ENCODE measurements around the gene STPG3. TPM values are rescaled to one million over a fixed set of nuclear protein-coding genes. Genes with fewer than 3 reads are reported as not detected.
A peak's percentile ranks its signal among the peaks of the same experiment; 100 is the strongest.

The STPG3 gene
- total and polyA plus RNA-seq, 2 of the 8 experiments (the other 6 are each of a cell fraction or from before 2014, with no cell fraction given) = not detected

- H4K91ac ChIP-seq (replicated peaks; ENCODE audit: insufficient read length, low read length) = peak overlapping the region; percentile 97
- H4K20me1 ChIP-seq (replicated peaks in 1 of 2; ENCODE audit: control insufficient read depth in 1 of 2, insufficient read depth in 2 of 2, low read length in 2 of 2) = peaks cover 4 to 15% of the 10 kb centered on the region in 2 experiments
- peak overlapping the region; percentile 91; the same call in 1 of the 2 replicates for H2BK5ac ChIP-seq (ENCODE audit: low read depth, low read length)
- H2AK5ac ChIP-seq (ENCODE audit: low read depth, low read length) = peak overlapping the region; percentile 28; the same call in 1 of the 2 replicates
- peak overlapping the region; percentile 58 to 80 for H3K4me2 ChIP-seq (ENCODE audit: insufficient read depth in 1 of 2, low read depth in 2 of 2, low read length in 2 of 2)
- peak overlapping the region; percentile 64 for H4K5ac ChIP-seq (ENCODE audit: insufficient read length, low read depth, low read length)
- H2BK15ac ChIP-seq (ENCODE audit: low read length) = no peak overlapping the region
- peak overlapping the region; percentile 1 to 70 (median 58); a peak in 5 of 8 replicates for H3K4me3 ChIP-seq (ENCODE audit: extremely low read depth in 1 of 4, insufficient read depth in 2 of 4, low read depth in 3 of 4, low read length in 4 of 4)
- H3K4ac ChIP-seq (replicated peaks; ENCODE audit: insufficient read length, low read depth, low read length) = peak overlapping the region; percentile 19
- no peak overlapping the region for H3K14ac ChIP-seq (ENCODE audit: insufficient read length)
- no peak overlapping the region for H2BK20ac ChIP-seq (ENCODE audit: low read length)
- no peaks in the 10 kb centered on the region for H3K79me1 ChIP-seq (ENCODE audit: low read depth, low read length)
- H3K9ac ChIP-seq (replicated peaks in 1 of 4; ENCODE audit: extremely low read depth in 1 of 4, low read depth in 3 of 4, low read length in 3 of 4) = 0 out of 7 replicates have a peak overlapping the region, but pooled peaks of 1 of the 4 experiments have one; percentile 4
- H3K9me3 ChIP-seq (ENCODE audit: insufficient read depth in 2 of 2, low read depth in 1 of 2, low read length in 1 of 2) = no peaks in the 10 kb centered on the region; a peak in 1 of 4 replicates
- H3K4me1 ChIP-seq (replicated peaks in 1 of 4; ENCODE audit: control insufficient read depth in 3 of 4, insufficient read depth in 4 of 4, low read length in 3 of 4) = peaks cover 0 to 28% (median 17%) of the 10 kb centered on the region in 4 experiments; a peak in 6 of 7 replicates
- ChIA-PET POLR2A (ENCODE audit: partially characterized antibody) (interaction anchor here (0.6 to 47.8 kb wide), 12 partner anchors 10 to 177 kb away, joined by 3 to 1462 read pairs (median 6); partner anchors contain the start of genes CYSRT1, NDOR1, NELFB and NRARP), CTCF (ENCODE audit: partially characterized antibody) (interaction anchor here (0.7 to 2.7 kb wide), 12 partner anchors 10 to 373 kb away, joined by 3 to 10 read pairs (median 4); partner anchors contain the start of genes EXD3, NELFB, NOXA1 and NRARP)
- H3K27ac ChIP-seq (ENCODE audit: low read depth, low read length) = peak overlapping the region; percentile 28; the same call in 1 of the 2 replicates
- DNase-seq (ENCODE audit: low read depth in 1 of 2, low spot score in 2 of 2) = peak in 1 of 2 experiments; percentile 68
- H4K8ac ChIP-seq (ENCODE audit: extremely low read depth, insufficient read depth, low read length) = peak overlapping the region; percentile 94
- H3K23ac ChIP-seq (ENCODE audit: insufficient read length) = no peak overlapping the region
- H3K23me2 ChIP-seq (ENCODE audit: low read depth, low read length) = peaks cover 13% of the 10 kb centered on the region; the same call in 1 of the 2 replicates
- peaks cover 0 to 20% (median 4%) of the 10 kb centered on the region in 4 experiments; a peak in 4 of 8 replicates for H3K36me3 ChIP-seq (ENCODE audit: control insufficient read depth in 2 of 4, insufficient read depth in 4 of 4, low read length in 3 of 4)
- peak overlapping the region; percentile 32 for H3K56ac ChIP-seq (replicated peaks; ENCODE audit: insufficient read length, low read depth, low read length)
- H2AFZ ChIP-seq (ENCODE audit: low read length) = no peak overlapping the region
- H3K27me3 ChIP-seq (replicated peaks in 1 of 4; ENCODE audit: control insufficient read depth in 3 of 4, extremely low read depth in 1 of 4, insufficient read depth in 3 of 4, low read length in 3 of 4) = peaks cover 0 to 27% (median 14%) of the 10 kb centered on the region in 4 experiments; a peak in 5 of 7 replicates
- FAIRE-seq = no peak
- H3K18ac ChIP-seq (ENCODE audit: extremely low read depth, low read length) = peak overlapping the region; percentile 68
- H3K79me2 ChIP-seq (ENCODE audit: control insufficient read depth in 1 of 2, insufficient read depth in 2 of 2, low read length in 2 of 2) = no peaks in the 10 kb centered on the region
- no peak overlapping the region for H2BK12ac ChIP-seq (ENCODE audit: low read depth, low read length)
- WGBS, 2 experiments (ENCODE audit: extremely low coverage in 1 of 2, insufficient coverage in 1 of 2, insufficient read length in 1 of 2, insufficient replicate concordance in 2 of 2, low coverage in 1 of 2, low lambda C conversion rate in 2 of 2, missing lambda C conversion rate in 1 of 2) = 55% methylated on average over 24 of the region's 30 CpGs; no CpG with 5 or more reads in 1 of the 2 experiments
- H2BK120ac ChIP-seq (replicated peaks; ENCODE audit: low read depth, low read length) = no peak overlapping the region
- TF ChIP-seq MAX (IDR thresholded peaks at IDR 0.05) (peak; percentile 65), ATF2 (IDR thresholded peaks at IDR 0.05; ENCODE audit: low read length) (no peak), TAF1 (IDR thresholded peaks at IDR 0.05; ENCODE audit: low read depth, low read length) (peak; percentile 23; the same call in 1 of the 2 replicates), GABPA (IDR thresholded peaks at IDR 0.05; ENCODE audit: borderline replicate concordance, insufficient read depth, low read length) (0 out of 2 replicates have a peak, but pooled peaks have one; percentile 61), RBBP5 (IDR thresholded peaks at IDR 0.05; ENCODE audit: borderline replicate concordance, low read depth, low read length) (peak; percentile 68; the same call in 1 of the 2 replicates), SRF (IDR thresholded peaks at IDR 0.05; ENCODE audit: low read depth, low read length) (no peak), EZH2 (IDR thresholded peaks at IDR 0.05; ENCODE audit: low read depth, low read length, severe bottlenecking) (no peak)
Observed at GRCh38 chr9:137276473-137277328, 25.6 kb downstream of the STPG3 start.

All from H1 (cell line).